Measurements from ENCODE around the gene DDIT3. TPM values are rescaled to one million over a fixed set of nuclear protein-coding genes. Genes with fewer than 3 reads are reported as not detected.
"Not testable (repeated sequence)": the region's sequence is repeated elsewhere in the genome, so short reads cannot be mapped to it uniquely, and the experiment has no call there.

Gene DDIT3
- total RNA-seq, 1 donor, result 18.1 TPM

DNA sequence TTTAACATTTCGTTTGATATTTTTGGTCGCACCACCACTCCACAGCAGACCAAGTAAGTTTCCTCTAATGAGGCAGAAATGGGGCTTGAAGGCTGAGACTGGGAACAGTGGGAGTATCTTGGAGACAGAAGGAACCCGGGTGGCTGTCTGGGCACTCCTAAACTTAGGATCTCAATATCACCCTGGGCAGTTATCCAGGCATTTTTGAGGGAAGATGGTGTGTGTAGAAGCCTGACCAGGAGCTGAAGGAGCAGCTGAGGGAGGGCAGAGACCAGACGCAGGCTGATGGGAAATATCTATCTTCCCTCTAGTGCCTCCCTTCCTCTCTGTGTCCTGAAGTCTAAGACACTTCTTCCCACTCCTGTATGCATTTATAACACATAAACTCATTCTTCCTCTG lies 21.7 kb downstream of the DDIT3 start:
- H3K4me3 ChIP-seq (ENCODE audit: low read depth, low read length), result no peak overlapping the region
- DNase-seq (ENCODE audit: low read depth), result no peak
- TF ChIP-seq, protein P1, sequence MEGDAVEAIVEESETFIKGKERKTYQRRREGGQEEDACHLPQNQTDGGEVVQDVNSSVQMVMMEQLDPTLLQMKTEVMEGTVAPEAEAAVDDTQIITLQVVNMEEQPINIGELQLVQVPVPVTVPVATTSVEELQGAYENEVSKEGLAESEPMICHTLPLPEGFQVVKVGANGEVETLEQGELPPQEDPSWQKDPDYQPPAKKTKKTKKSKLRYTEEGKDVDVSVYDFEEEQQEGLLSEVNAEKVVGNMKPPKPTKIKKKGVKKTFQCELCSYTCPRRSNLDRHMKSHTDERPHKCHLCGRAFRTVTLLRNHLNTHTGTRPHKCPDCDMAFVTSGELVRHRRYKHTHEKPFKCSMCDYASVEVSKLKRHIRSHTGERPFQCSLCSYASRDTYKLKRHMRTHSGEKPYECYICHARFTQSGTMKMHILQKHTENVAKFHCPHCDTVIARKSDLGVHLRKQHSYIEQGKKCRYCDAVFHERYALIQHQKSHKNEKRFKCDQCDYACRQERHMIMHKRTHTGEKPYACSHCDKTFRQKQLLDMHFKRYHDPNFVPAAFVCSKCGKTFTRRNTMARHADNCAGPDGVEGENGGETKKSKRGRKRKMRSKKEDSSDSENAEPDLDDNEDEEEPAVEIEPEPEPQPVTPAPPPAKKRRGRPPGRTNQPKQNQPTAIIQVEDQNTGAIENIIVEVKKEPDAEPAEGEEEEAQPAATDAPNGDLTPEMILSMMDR (IDR thresholded peaks at IDR 0.05; ENCODE audit: insufficient read depth, low read depth, low read length), result no peak

DNA sequence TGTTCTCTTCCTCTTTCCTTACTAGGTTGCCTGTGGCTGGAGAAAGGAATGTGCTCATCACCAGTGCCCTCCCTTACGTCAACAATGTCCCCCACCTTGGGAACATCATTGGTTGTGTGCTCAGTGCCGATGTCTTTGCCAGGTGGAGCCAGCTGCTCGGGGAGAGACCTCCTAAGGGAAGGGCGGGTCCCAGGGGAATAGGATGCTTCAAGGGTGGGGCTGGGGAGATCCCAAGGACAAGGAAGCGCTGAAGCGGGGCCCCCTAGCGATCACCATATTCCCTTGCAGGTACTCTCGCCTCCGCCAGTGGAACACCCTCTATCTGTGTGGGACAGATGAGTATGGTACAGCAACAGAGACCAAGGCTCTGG lies 22.2 kb downstream of the DDIT3 start:
- no peak overlapping the region for H3K4me3 ChIP-seq (ENCODE audit: low read depth, low read length)
- no peak for DNase-seq (ENCODE audit: low read depth)
- TF ChIP-seq, protein P1 (IDR thresholded peaks at IDR 0.05; ENCODE audit: insufficient read depth, low read depth, low read length), result peak; percentile 6

DNA sequence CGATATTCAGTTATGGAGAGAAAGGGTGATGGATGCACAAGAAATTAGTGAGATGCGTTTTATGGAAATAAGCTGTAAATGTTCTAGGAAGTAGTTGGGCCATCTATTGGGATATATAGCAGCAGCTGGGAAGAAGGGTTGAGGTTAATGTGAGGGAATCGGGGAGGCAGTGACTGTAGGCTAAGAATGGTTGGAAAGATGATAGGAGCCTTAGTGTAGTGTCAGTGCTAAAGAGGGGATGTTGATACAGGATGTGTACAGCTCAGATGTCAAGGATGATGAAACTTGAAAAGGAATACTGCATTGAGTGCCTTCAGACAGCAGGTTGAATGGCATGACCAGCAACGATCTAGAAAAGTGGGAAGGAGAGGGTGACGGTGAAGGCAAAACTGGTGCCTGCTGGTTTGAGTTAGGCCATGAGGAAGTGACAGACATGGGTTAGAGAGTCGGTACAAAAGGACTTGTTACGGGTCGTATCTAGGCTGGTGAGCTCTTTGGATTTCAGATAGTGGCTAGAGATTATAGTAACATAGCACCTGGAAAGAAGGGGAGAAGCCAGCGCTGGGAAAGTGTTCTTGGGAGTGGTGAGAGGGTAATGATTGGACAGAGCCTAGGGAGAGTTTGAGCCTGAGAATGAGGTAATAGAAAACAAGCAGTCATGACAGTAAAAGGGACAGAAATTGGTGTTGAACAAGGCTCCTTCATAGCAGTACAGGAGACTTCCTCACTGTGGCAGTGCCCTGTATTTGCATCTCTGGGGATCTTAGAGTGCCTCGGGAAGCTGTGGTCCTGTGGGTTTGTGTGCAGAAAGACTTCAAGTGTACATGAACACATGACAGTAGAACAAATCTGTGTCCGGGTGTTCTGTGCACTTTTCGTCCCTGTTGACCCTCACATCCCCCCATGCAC lies 22.8 kb downstream of the DDIT3 start:
- DNase-seq (ENCODE audit: low read depth), result no peak
- no peak overlapping the region for H3K4me3 ChIP-seq (ENCODE audit: low read depth, low read length)
- TF ChIP-seq, protein P1 (IDR thresholded peaks at IDR 0.05; ENCODE audit: insufficient read depth, low read depth, low read length), result no peak

DNA sequence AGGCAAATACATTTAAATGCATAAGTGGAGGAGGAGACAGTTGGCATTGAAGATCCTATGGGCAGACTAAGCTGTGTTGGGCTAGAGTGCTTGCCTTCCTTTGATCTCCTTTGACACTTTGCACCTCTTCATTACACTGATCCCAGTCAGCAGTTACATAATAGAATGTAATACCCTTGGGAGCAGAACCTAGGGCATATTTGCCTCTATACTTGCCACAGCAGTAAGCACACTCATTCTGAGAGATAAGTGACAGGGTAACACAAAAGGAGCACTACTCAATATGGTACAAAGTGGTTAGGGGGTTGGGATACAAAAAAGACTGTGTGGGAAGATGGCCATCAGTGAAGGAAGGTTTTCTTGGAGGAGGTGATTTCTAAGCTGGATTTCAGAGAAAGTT lies 23.5 kb downstream of the DDIT3 start:
- H3K4me3 ChIP-seq (ENCODE audit: low read depth, low read length), result no peak overlapping the region
- TF ChIP-seq, protein P1 (IDR thresholded peaks at IDR 0.05; ENCODE audit: insufficient read depth, low read depth, low read length), result no peak
- no peak for DNase-seq (ENCODE audit: low read depth)

DNA sequence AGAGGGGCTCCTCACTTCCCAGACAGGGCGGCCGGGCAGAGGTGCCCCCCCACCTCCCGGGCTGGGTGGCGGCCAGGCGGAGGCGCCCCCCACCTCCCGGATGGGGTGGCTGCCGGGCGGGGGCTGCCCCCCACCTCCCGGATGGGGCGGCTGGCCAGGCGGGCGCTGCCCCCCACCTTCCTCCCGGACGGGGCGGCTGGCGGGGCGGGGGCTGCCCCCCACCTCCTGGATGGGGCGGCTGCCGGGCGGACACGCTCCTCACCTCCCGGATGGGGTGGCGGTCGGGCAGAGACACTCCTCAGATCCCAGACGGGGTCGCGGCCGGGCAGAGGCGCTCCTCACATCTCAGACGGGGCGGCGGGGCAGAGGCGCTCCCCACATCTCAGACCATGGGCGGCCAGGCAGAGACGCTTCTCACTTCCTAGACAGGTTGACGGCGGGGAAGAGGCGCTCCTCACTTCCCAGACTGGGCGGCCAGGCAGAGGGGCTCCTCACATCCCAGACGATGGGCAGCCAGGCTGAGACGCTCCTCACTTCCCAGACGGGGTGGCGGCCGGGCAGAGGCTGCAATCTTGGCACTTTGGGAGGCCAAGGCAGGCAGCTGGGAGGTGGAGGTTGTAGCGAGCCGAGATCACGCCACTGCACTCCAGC lies 25.1 kb downstream of the DDIT3 start:
- H3K4me3 ChIP-seq (ENCODE audit: low read depth, low read length); DNase-seq (ENCODE audit: low read depth): not testable (repeated sequence)

DNA sequence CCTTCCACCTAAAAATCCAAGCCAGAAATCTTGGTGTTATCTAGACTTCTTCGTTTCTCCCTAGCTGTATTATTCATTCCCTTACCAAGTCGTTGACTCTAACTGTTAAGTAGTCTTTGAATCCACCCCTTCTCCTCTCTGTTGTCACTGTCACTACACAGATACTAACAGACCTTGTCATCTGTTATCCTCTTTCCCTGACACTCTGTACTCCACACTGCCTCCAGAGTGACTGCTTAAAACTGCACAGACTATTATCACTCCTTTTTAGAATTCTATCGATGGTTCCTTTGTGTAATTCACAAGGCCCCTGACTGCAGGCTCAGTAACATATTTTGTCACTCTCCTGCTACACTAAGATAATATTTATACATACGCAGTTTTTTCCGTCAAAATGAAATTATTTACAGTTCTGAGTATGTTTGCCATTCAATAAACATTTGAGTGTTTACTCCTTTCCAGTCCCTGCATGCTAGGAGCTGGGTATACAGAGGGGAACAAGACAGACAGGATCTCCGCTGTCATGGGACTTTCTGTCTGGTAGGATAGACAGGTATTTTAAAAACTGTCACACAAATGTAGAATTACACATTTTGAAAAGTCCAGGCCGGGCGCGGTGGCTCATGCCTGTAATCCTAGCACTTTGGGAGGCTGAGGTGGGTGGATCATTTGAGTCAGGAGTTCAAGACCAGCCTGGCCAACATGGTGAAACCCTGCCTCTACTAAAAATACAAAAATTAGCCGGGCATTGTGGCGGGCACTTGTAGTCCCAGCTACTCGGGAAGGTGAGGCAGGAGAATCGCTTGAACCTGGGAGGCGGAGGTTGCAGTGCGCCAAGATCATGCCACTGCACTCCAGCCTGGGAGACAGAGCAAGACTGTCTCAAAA lies 28.7 kb downstream of the DDIT3 start:
- DNase-seq (ENCODE audit: low read depth), result no peak
- H3K4me3 ChIP-seq (ENCODE audit: low read depth, low read length), result no peak overlapping the region
- TF ChIP-seq, protein P1 (IDR thresholded peaks at IDR 0.05; ENCODE audit: insufficient read depth, low read depth, low read length), result no peak

DNA sequence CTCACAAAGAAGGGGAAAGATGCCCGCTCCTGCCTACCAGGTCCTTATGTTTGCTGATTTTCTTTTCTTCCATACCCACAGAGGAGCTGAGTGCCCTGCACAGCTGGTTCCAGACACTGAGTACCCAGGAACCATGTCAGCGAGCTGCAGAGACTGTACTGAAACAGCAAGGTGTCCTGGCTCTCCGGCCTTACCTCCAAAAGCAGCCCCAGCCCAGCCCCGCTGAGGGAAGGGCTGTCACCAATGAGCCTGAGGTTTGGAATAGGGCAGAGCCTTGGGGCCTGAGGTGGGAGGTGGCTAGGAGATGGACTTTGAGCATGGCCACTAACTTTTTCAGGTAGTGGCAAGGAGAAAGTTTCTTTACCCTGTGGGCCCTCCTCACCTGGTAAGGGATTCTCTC lies 30.2 kb downstream of the DDIT3 start:
- DNase-seq (ENCODE audit: low read depth), result no peak
- TF ChIP-seq, protein P1 (IDR thresholded peaks at IDR 0.05; ENCODE audit: insufficient read depth, low read depth, low read length), result no peak
- no peak overlapping the region for H3K4me3 ChIP-seq (ENCODE audit: low read depth, low read length)
